Ammon's horn (tissue), 1 donor: Measurements from ENCODE around the gene SPOCK1.

ENCODE experiments used
- DNase-seq: peaks from one replicate; pipeline ENCODE4 v3.0.0-alpha.2; 2016; ENCODE audit warnings: low spot score

SPOCK1 gene

GRCh38 chr5:137292461-137293027, 206.6 kb downstream of the SPOCK1 start:
- DNase-seq = no peak

- no peak for DNase-seq
Measured at GRCh38 chr5:137291436-137291835, 207.7 kb downstream of the SPOCK1 start.

GRCh38 chr5:137291031-137291430, 208.1 kb downstream of the SPOCK1 start:
- DNase-seq = no peak

GRCh38 chr5:137290373-137290772, 208.8 kb downstream of the SPOCK1 start:
- DNase-seq = no peak

- DNase-seq = no peak
Measured at GRCh38 chr5:137289856-137290255, 209.3 kb downstream of the SPOCK1 start.

GRCh38 chr5:137287569-137287968, 211.6 kb downstream of the SPOCK1 start:
- no peak for DNase-seq

GRCh38 chr5:137286025-137286610, 213.0 kb downstream of the SPOCK1 start:
- DNase-seq = no peak

- no peak for DNase-seq
Measured at GRCh38 chr5:137283801-137284200, 215.3 kb downstream of the SPOCK1 start.

- DNase-seq = no peak
Measured at GRCh38 chr5:137282216-137282615, 216.9 kb downstream of the SPOCK1 start.

GRCh38 chr5:137281201-137281600, 217.9 kb downstream of the SPOCK1 start:
- DNase-seq = no peak

GRCh38 chr5:137280656-137281055, 218.5 kb downstream of the SPOCK1 start:
- DNase-seq = no peak

GRCh38 chr5:137279521-137280231, 219.4 kb downstream of the SPOCK1 start:
- DNase-seq = no peak

- no peak for DNase-seq
Measured at GRCh38 chr5:137278476-137278875, 220.7 kb downstream of the SPOCK1 start.

GRCh38 chr5:137275083-137275482, 224.0 kb downstream of the SPOCK1 start:
- DNase-seq = no peak

- DNase-seq = no peak
Measured at GRCh38 chr5:137273511-137273910, 225.6 kb downstream of the SPOCK1 start.

- DNase-seq = no peak
Measured at GRCh38 chr5:137272831-137273230, 226.3 kb downstream of the SPOCK1 start.

GRCh38 chr5:137269946-137270345, 229.2 kb downstream of the SPOCK1 start:
- no peak for DNase-seq

- DNase-seq = no peak
Measured at GRCh38 chr5:137269274-137269673, 229.9 kb downstream of the SPOCK1 start.

- DNase-seq = no peak
Measured at GRCh38 chr5:137268646-137269045, 230.5 kb downstream of the SPOCK1 start.

- DNase-seq = no peak
Measured at GRCh38 chr5:137266186-137266585, 232.9 kb downstream of the SPOCK1 start.

- no peak for DNase-seq
Measured at GRCh38 chr5:137265457-137265856, 233.7 kb downstream of the SPOCK1 start.

GRCh38 chr5:137264573-137264972, 234.6 kb downstream of the SPOCK1 start:
- no peak for DNase-seq

GRCh38 chr5:137264041-137264440, 235.1 kb downstream of the SPOCK1 start:
- DNase-seq = no peak
